Activated CD4-positive, alpha-beta T cell treated with anti-CD3 and anti-CD28 coated beads, Interleukin-2, amount 50 U/mL, for 16 hours (primary cell): Measurements from ENCODE around the gene ANKRD65.
"Not testable (repeated sequence)": the region's sequence is repeated elsewhere in the genome, so short reads cannot be mapped to it uniquely, and the experiment has no call there.

Source experiments
- DNase-seq: peaks from one replicate; pipeline ENCODE4 v3.0.0-alpha.2; 2020

Gene ANKRD65

GRCh38 chr1:1393014-1393413, 28.1 kb downstream of the ANKRD65 start:
- DNase-seq, result no peak

- no peak for DNase-seq
Observed at GRCh38 chr1:1391225-1391624, 29.9 kb downstream of the ANKRD65 start.

GRCh38 chr1:1390675-1391074, 30.4 kb downstream of the ANKRD65 start:
- DNase-seq, result no peak

GRCh38 chr1:1388078-1388472, 33.0 kb downstream of the ANKRD65 start:
- no peak for DNase-seq

GRCh38 chr1:1387098-1388077, 33.7 kb downstream of the ANKRD65 start:
- DNase-seq, result no peak

- DNase-seq, result no peak
Observed at GRCh38 chr1:1385931-1386330, 35.1 kb downstream of the ANKRD65 start.

GRCh38 chr1:1385339-1385738, 35.7 kb downstream of the ANKRD65 start:
- not testable (repeated sequence) for DNase-seq

GRCh38 chr1:1381294-1381693, 39.8 kb downstream of the ANKRD65 start:
- DNase-seq, result no peak

- no peak for DNase-seq
Observed at GRCh38 chr1:1380860-1381259, 40.2 kb downstream of the ANKRD65 start.

- DNase-seq, result no peak
Observed at GRCh38 chr1:1377540-1378205, 43.4 kb downstream of the ANKRD65 start.

GRCh38 chr1:1376551-1377226, 44.4 kb downstream of the ANKRD65 start:
- DNase-seq, result no peak

GRCh38 chr1:1374929-1375662, 46.0 kb downstream of the ANKRD65 start, which contains the start of gene AURKAIP1:
TSS of gene AURKAIP1 (minus strand) at chr1:1375207. CDS start at chr1:1374756, 451 bp downstream.
- DNase-seq, result peak; percentile 100

- DNase-seq, result no peak
Observed at GRCh38 chr1:1374589-1374928, 46.5 kb downstream of the ANKRD65 start.

- DNase-seq, result no peak
Observed at GRCh38 chr1:1373815-1374588, 47.1 kb downstream of the ANKRD65 start.

- no peak for DNase-seq
Observed at GRCh38 chr1:1373051-1373814, 47.8 kb downstream of the ANKRD65 start.

GRCh38 chr1:1371746-1372711, 49.0 kb downstream of the ANKRD65 start:
- peak; percentile 78 for DNase-seq

- DNase-seq, result peak; percentile 44
Observed at GRCh38 chr1:1371364-1371745, 49.7 kb downstream of the ANKRD65 start.

GRCh38 chr1:1370771-1371300, 50.2 kb downstream of the ANKRD65 start:
- no peak for DNase-seq

GRCh38 chr1:1370094-1370493, 51.0 kb downstream of the ANKRD65 start:
- DNase-seq, result not testable (repeated sequence)
